ENCODE results near the gene SHB. TPM values are rescaled to one million over a fixed set of nuclear protein-coding genes. Genes with fewer than 3 reads are reported as not detected.

The SHB gene
- total RNA-seq, 1 experiment from 2014 or later = 28.7 TPM

DNA sequence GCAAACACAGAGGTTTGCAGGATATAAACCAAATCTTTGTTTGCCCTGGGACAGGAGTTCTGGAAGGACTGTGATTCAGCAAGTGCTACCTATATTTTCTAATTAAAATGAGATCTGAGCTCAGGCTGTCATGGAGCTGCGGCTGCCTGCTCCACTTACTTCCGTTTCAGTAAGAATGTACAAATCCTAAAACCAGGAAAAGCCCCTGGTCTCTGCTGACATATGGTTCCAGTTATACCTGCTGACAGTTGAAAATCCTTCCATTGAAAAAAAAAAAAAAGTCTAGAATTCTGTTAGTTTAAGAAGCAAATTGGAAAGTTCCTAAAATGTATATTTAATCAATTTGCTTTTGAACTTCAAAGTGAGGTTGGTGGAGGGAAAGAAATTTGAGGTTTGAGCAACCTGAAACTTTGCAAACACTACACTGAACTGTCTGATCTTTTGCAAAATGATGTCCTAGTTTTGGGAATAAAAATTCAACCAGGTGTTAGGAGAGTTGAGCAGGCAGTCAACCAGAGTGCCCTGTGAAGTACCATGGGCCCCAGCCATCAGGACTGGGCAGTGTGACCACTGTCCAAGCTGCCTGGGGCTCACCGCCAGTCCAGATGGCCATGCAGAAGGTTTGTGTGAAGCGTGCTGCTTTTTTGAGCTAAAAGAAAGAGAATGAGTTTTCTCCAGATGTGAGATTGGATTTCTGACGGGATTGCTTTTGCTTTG, 50.6 kb downstream of the SHB start:
- ChIA-PET CTCF (interaction anchor here (1.1 kb wide), 1 partner anchor 70 kb away, joined by 5 read pairs; no protein-coding TSS in a partner anchor), RAD21 (ENCODE audit: low non-redundant PET in 1 of 2, low total read pairs in 2 of 2, uncharacterized antibody in 2 of 2, unreplicated experiment in 2 of 2) (no interaction called here), POLR2A (interaction anchor here (1.8 kb wide), 1 partner anchor 8 kb away, joined by 4 read pairs; no protein-coding TSS in a partner anchor)
- H2AFZ ChIP-seq (ENCODE audit: low read depth, low read length, poor library complexity, severe bottlenecking) = no peak overlapping the region
- no peaks in the 10 kb centered on the region for H3K27me3 ChIP-seq (ENCODE audit: insufficient read depth, low read length)
- no peaks in the 10 kb centered on the region for H4K20me1 ChIP-seq (ENCODE audit: insufficient read depth)
- peaks cover 20 to 37% of the 10 kb centered on the region in 2 experiments; a peak in 3 of 4 replicates for H3K4me1 ChIP-seq (ENCODE audit: control insufficient read depth in 1 of 2, insufficient read depth in 2 of 2, low read length in 2 of 2)
- no TSS peak for BruUV-seq (replicated peaks)
- no peak overlapping the region for H3K27ac ChIP-seq (ENCODE audit: low read depth, low read length)
- H3K9ac ChIP-seq (ENCODE audit: low read length) = peak overlapping the region; percentile 33; the same call in 1 of the 2 replicates
- H3K4me3 ChIP-seq (replicated peaks in 1 of 2; ENCODE audit: low read depth in 1 of 2, low read length in 2 of 2) = no peak overlapping the region
- TF ChIP-seq CEBPB (IDR thresholded peaks at IDR 0.05; ENCODE audit: low read depth) (no peak), FOSL1 (IDR thresholded peaks at IDR 0.05; ENCODE audit: low read depth) (no peak), SP1 (IDR thresholded peaks at IDR 0.05; ENCODE audit: low read depth) (no peak), CBX3 (IDR thresholded peaks at IDR 0.05; ENCODE audit: low read depth) (no peak), EZH2phosphoT487 (IDR thresholded peaks at IDR 0.05; ENCODE audit: borderline replicate concordance) (no peak), ELF1 (IDR thresholded peaks at IDR 0.05; ENCODE audit: borderline replicate concordance, low read depth) (no peak), RAD21 (IDR thresholded peaks at IDR 0.05; ENCODE audit: low read depth) (no peak), TCF7L2 (IDR thresholded peaks at IDR 0.05; ENCODE audit: borderline replicate concordance, extremely low read depth, insufficient read depth, insufficient read length) (no peak), YY1 (IDR thresholded peaks at IDR 0.05; ENCODE audit: extremely low read depth, insufficient replicate concordance, low read depth, low read length) (no peak), EZH2 (IDR thresholded peaks at IDR 0.05) (no peak), POLR2A (IDR thresholded peaks at IDR 0.05; ENCODE audit: borderline replicate concordance, extremely low read depth, insufficient read depth, insufficient read length) (no peak), JUND (IDR thresholded peaks at IDR 0.05) (no peak), POLR2AphosphoS5 (IDR thresholded peaks at IDR 0.05; ENCODE audit: low read depth, low read length) (no peak), SIN3A (IDR thresholded peaks at IDR 0.05; ENCODE audit: low read depth) (no peak), SRF (IDR thresholded peaks at IDR 0.05; ENCODE audit: low read depth) (no peak)
- TF ChIP-seq, protein P1, sequence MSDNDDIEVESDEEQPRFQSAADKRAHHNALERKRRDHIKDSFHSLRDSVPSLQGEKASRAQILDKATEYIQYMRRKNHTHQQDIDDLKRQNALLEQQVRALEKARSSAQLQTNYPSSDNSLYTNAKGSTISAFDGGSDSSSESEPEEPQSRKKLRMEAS (IDR thresholded peaks at IDR 0.05) = no peak
- TF ChIP-seq, protein P2, sequence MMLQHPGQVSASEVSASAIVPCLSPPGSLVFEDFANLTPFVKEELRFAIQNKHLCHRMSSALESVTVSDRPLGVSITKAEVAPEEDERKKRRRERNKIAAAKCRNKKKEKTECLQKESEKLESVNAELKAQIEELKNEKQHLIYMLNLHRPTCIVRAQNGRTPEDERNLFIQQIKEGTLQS (IDR thresholded peaks at IDR 0.05) = no peak
- TF ChIP-seq, protein P3, sequence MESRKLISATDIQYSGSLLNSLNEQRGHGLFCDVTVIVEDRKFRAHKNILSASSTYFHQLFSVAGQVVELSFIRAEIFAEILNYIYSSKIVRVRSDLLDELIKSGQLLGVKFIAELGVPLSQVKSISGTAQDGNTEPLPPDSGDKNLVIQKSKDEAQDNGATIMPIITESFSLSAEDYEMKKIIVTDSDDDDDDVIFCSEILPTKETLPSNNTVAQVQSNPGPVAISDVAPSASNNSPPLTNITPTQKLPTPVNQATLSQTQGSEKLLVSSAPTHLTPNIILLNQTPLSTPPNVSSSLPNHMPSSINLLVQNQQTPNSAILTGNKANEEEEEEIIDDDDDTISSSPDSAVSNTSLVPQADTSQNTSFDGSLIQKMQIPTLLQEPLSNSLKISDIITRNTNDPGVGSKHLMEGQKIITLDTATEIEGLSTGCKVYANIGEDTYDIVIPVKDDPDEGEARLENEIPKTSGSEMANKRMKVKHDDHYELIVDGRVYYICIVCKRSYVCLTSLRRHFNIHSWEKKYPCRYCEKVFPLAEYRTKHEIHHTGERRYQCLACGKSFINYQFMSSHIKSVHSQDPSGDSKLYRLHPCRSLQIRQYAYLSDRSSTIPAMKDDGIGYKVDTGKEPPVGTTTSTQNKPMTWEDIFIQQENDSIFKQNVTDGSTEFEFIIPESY (IDR thresholded peaks at IDR 0.05; ENCODE audit: extremely low read depth, insufficient replicate concordance, low read length) = no peak
- TF ChIP-seq, protein P4, sequence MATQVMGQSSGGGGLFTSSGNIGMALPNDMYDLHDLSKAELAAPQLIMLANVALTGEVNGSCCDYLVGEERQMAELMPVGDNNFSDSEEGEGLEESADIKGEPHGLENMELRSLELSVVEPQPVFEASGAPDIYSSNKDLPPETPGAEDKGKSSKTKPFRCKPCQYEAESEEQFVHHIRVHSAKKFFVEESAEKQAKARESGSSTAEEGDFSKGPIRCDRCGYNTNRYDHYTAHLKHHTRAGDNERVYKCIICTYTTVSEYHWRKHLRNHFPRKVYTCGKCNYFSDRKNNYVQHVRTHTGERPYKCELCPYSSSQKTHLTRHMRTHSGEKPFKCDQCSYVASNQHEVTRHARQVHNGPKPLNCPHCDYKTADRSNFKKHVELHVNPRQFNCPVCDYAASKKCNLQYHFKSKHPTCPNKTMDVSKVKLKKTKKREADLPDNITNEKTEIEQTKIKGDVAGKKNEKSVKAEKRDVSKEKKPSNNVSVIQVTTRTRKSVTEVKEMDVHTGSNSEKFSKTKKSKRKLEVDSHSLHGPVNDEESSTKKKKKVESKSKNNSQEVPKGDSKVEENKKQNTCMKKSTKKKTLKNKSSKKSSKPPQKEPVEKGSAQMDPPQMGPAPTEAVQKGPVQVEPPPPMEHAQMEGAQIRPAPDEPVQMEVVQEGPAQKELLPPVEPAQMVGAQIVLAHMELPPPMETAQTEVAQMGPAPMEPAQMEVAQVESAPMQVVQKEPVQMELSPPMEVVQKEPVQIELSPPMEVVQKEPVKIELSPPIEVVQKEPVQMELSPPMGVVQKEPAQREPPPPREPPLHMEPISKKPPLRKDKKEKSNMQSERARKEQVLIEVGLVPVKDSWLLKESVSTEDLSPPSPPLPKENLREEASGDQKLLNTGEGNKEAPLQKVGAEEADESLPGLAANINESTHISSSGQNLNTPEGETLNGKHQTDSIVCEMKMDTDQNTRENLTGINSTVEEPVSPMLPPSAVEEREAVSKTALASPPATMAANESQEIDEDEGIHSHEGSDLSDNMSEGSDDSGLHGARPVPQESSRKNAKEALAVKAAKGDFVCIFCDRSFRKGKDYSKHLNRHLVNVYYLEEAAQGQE (IDR thresholded peaks at IDR 0.05; ENCODE audit: low read depth) = no peak
- peak overlapping the region; percentile 52 for H3K4me2 ChIP-seq (ENCODE audit: low read length)
- no peaks in the 10 kb centered on the region for H3K9me2 ChIP-seq (ENCODE audit: insufficient read depth)
- DNase-seq (ENCODE audit: low read depth, low spot score) (no peak), ATAC-seq (no peak)
- peaks cover 63% of the 10 kb centered on the region for H3K79me2 ChIP-seq (ENCODE audit: insufficient read depth, low read length)
- intact Hi-C loops (cut with micrococcal nuclease) = loop anchor here (10.0 kb wide), 1 partner anchor 46 kb away; the partner anchor contains the start of gene SHB
- H3K9me3 ChIP-seq (ENCODE audit: control insufficient read depth in 1 of 2, insufficient read depth in 1 of 2, low read depth in 1 of 2, low read length in 2 of 2) = no peaks in the 10 kb centered on the region
- H3K36me3 ChIP-seq (ENCODE audit: control insufficient read depth in 1 of 2, insufficient read depth in 2 of 2, low read length in 2 of 2) = 0 out of 4 replicates have a peak, but pooled peaks cover 0 to 3% of the 10 kb centered on the region in 2 experiments
